ENCODE data around the gene RAD21L1. TPM values are rescaled to one million over a fixed set of nuclear protein-coding genes. Genes with fewer than 3 reads are reported as not detected.

The RAD21L1 gene
- total and polyA plus RNA-seq, 2 of the 8 experiments (the other 6 are each of a cell fraction or from before 2014, with no cell fraction given), result 0.06 to 0.26 TPM

- Histone ChIP-seq H2BK20ac (ENCODE audit: low read length) (no peak overlapping the region), H4K20me1 (replicated peaks in 1 of 2; ENCODE audit: control insufficient read depth in 1 of 2, insufficient read depth in 2 of 2, low read length in 2 of 2) (no peaks in the 10 kb centered on the region), H3K14ac (ENCODE audit: insufficient read length) (no peak overlapping the region), H3K9ac (replicated peaks in 1 of 4; ENCODE audit: extremely low read depth in 1 of 4, low read depth in 3 of 4, low read length in 3 of 4) (no peak overlapping the region), H3K79me2 (ENCODE audit: control insufficient read depth in 1 of 2, insufficient read depth in 2 of 2, low read length in 2 of 2) (no peaks in the 10 kb centered on the region), H4K91ac (replicated peaks; ENCODE audit: insufficient read length, low read length) (no peak overlapping the region), H2BK12ac (ENCODE audit: low read depth, low read length) (no peak overlapping the region), H3K27ac (ENCODE audit: low read depth, low read length) (no peak overlapping the region), H2AFZ (ENCODE audit: low read length) (no peak overlapping the region), H2AK5ac (ENCODE audit: low read depth, low read length) (no peak overlapping the region), H3K18ac (ENCODE audit: extremely low read depth, low read length) (no peak overlapping the region), H3K36me3 (ENCODE audit: control insufficient read depth in 2 of 4, insufficient read depth in 4 of 4, low read length in 3 of 4) (no peaks in the 10 kb centered on the region), H3K79me1 (ENCODE audit: low read depth, low read length) (no peaks in the 10 kb centered on the region), H2BK120ac (replicated peaks; ENCODE audit: low read depth, low read length) (no peak overlapping the region), H4K5ac (ENCODE audit: insufficient read length, low read depth, low read length) (no peak overlapping the region), H3K4me3 (ENCODE audit: extremely low read depth in 1 of 4, insufficient read depth in 2 of 4, low read depth in 3 of 4, low read length in 4 of 4) (no peak overlapping the region), H3K4me1 (replicated peaks in 1 of 4; ENCODE audit: control insufficient read depth in 3 of 4, insufficient read depth in 4 of 4, low read length in 3 of 4) (peaks cover 0 to 13% (median 1%) of the 10 kb centered on the region in 4 experiments; a peak in 4 of 7 replicates), H4K8ac (ENCODE audit: extremely low read depth, insufficient read depth, low read length) (no peak overlapping the region), H3K23me2 (ENCODE audit: low read depth, low read length) (peaks cover 4% of the 10 kb centered on the region; the same call in 1 of the 2 replicates), H3K23ac (ENCODE audit: insufficient read length) (no peak overlapping the region), H3K4ac (replicated peaks; ENCODE audit: insufficient read length, low read depth, low read length) (no peak overlapping the region), H3K27me3 (replicated peaks in 1 of 4; ENCODE audit: control insufficient read depth in 3 of 4, extremely low read depth in 1 of 4, insufficient read depth in 3 of 4, low read length in 3 of 4) (peaks cover 0 to 1% (median 0%) of the 10 kb centered on the region in 4 experiments; a peak in 2 of 7 replicates), H3K56ac (replicated peaks; ENCODE audit: insufficient read length, low read depth, low read length) (no peak overlapping the region), H2BK5ac (ENCODE audit: low read depth, low read length) (no peak overlapping the region), H3K4me2 (ENCODE audit: insufficient read depth in 1 of 2, low read depth in 2 of 2, low read length in 2 of 2) (no peak overlapping the region), H3K9me3 (ENCODE audit: insufficient read depth in 2 of 2, low read depth in 1 of 2, low read length in 1 of 2) (no peaks in the 10 kb centered on the region), H2BK15ac (ENCODE audit: low read length) (no peak overlapping the region)
- POLR2A ChIA-PET (ENCODE audit: partially characterized antibody), result no interaction called here
- WGBS, 2 experiments (ENCODE audit: extremely low coverage in 1 of 2, insufficient coverage in 1 of 2, insufficient read length in 1 of 2, insufficient replicate concordance in 2 of 2, low coverage in 1 of 2, low lambda C conversion rate in 2 of 2, missing lambda C conversion rate in 1 of 2), result 84% methylated on average over 2 of the region's 2 CpGs; no CpG with 5 or more reads in 1 of the 2 experiments
- CTCF ChIA-PET (ENCODE audit: partially characterized antibody), result interaction anchor here (1.4 to 1.5 kb wide), 2 partner anchors 17 to 48 kb away, joined by 3 to 7 read pairs; no protein-coding TSS in a partner anchor
- DNase-seq (ENCODE audit: low read depth in 1 of 2, low spot score in 2 of 2) (no peak), FAIRE-seq (no peak)
- TF ChIP-seq SIN3A (conservative IDR thresholded peaks at IDR 0.05 in 1 of 2, IDR thresholded peaks at IDR 0.05 in 1 of 2; ENCODE audit: low read depth in 1 of 2, low read length in 2 of 2) (no peak), KDM1A (IDR thresholded peaks at IDR 0.05; ENCODE audit: borderline replicate concordance, low read length) (no peak), SAP30 (IDR thresholded peaks at IDR 0.05; ENCODE audit: insufficient read depth, insufficient replicate concordance, low read length) (no peak), HDAC2 (IDR thresholded peaks at IDR 0.05; ENCODE audit: borderline replicate concordance in 1 of 2, low read depth in 2 of 2, low read length in 2 of 2) (no peak), POU5F1 (IDR thresholded peaks at IDR 0.05; ENCODE audit: low read depth, low read length) (no peak), CBX8 (IDR thresholded peaks at IDR 0.05; ENCODE audit: borderline replicate concordance, low read depth, low read length) (no peak), ZNF274 (IDR thresholded peaks at IDR 0.05; ENCODE audit: borderline replicate concordance, extremely low read depth, low read length) (no peak), TAF7 (optimal IDR thresholded peaks at IDR 0.05; ENCODE audit: borderline replicate concordance, low read depth, low read length) (no peak), EZH2 (IDR thresholded peaks at IDR 0.05; ENCODE audit: low read depth, low read length, severe bottlenecking) (no peak), SP1 (IDR thresholded peaks at IDR 0.05; ENCODE audit: low read depth, low read length) (no peak), GABPA (IDR thresholded peaks at IDR 0.05; ENCODE audit: borderline replicate concordance, insufficient read depth, low read length) (no peak)
- TF ChIP-seq, protein P1, sequence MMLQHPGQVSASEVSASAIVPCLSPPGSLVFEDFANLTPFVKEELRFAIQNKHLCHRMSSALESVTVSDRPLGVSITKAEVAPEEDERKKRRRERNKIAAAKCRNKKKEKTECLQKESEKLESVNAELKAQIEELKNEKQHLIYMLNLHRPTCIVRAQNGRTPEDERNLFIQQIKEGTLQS (IDR thresholded peaks at IDR 0.05; ENCODE audit: insufficient read depth, low read depth, low read length), result no peak
These were observed 38.9 kb downstream of the RAD21L1 start for GRCh38 chr20:1264727-1265126.

All from H1 (cell line).